Glutamatergic neuron (in vitro differentiated cells): ENCODE data around the gene ATP7B. TPM values are rescaled to one million over a fixed set of nuclear protein-coding genes. Genes with fewer than 3 reads are reported as not detected.

Experiments used
- DNase-seq: peaks from one replicate; pipeline ENCODE4 v3.0.0; 2022
- H3K27ac Mint-ChIP-seq: one replicate; pipeline ENCODE4 v1.8.0; 2020; ENCODE audit warnings: mild to moderate bottlenecking, mixed read lengths, inconsistent platforms; ENCODE audit not compliant: unreplicated experiment
- H3K27me3 Mint-ChIP-seq: one replicate; pipeline ENCODE4 v1.8.0; 2020; ENCODE audit warnings: mild to moderate bottlenecking, moderate library complexity, mixed read lengths, inconsistent platforms; ENCODE audit not compliant: unreplicated experiment
- H3K36me3 Mint-ChIP-seq: one replicate; pipeline ENCODE4 v1.8.0; 2020; ENCODE audit warnings: mild to moderate bottlenecking, mixed read lengths, inconsistent platforms; ENCODE audit not compliant: unreplicated experiment
- H3K4me1 Mint-ChIP-seq: one replicate; pipeline ENCODE4 v1.8.0; 2020; ENCODE audit warnings: mild to moderate bottlenecking, low read depth, mixed read lengths, inconsistent platforms; ENCODE audit not compliant: unreplicated experiment
- H3K4me3 Mint-ChIP-seq: one replicate; pipeline ENCODE4 v1.8.0; 2020; ENCODE audit warnings: mild to moderate bottlenecking, mixed read lengths, inconsistent platforms; ENCODE audit not compliant: unreplicated experiment
- H3K9me3 Mint-ChIP-seq: one replicate; pipeline ENCODE4 v1.8.0; 2020; ENCODE audit warnings: mild to moderate bottlenecking, moderate library complexity, mixed read lengths, inconsistent platforms; ENCODE audit not compliant: unreplicated experiment
- CTCF ChIP-seq: fragments of 200-600 bp; sonication (generic); IDR thresholded peaks from one replicate; pipeline ENCODE4 v1.5.0; 2021; ENCODE audit not compliant: partially characterized antibody, unreplicated experiment
- total RNA-seq: library from RNA; stranded (reverse); fragmentation: NEBNext Ultra II Directional; extraction: Animal tissue kit (Norgen Biotek cat#: 25700); gene quantifications from one replicate; pipeline ENCODE4 v1.2.1, GENCODE V29; 2021; ENCODE audit not compliant: unreplicated experiment

The ATP7B gene
- total RNA-seq, 1 donor from 2014 or later, result 17.4 TPM

- Mint-ChIP-seq H3K4me3 (no peak overlapping the region), H3K27me3 (no peaks in the 10 kb centered on the region), H3K36me3 (peaks cover 5% of the 10 kb centered on the region), H3K27ac (no peak overlapping the region), H3K4me1 (peaks cover 3% of the 10 kb centered on the region), H3K9me3 (no peaks in the 10 kb centered on the region)
- no peak for TF ChIP-seq CTCF
- no peak for DNase-seq
Observed at GRCh38 chr13:51970349-51970748, 40.9 kb downstream of the ATP7B start.

DNA sequence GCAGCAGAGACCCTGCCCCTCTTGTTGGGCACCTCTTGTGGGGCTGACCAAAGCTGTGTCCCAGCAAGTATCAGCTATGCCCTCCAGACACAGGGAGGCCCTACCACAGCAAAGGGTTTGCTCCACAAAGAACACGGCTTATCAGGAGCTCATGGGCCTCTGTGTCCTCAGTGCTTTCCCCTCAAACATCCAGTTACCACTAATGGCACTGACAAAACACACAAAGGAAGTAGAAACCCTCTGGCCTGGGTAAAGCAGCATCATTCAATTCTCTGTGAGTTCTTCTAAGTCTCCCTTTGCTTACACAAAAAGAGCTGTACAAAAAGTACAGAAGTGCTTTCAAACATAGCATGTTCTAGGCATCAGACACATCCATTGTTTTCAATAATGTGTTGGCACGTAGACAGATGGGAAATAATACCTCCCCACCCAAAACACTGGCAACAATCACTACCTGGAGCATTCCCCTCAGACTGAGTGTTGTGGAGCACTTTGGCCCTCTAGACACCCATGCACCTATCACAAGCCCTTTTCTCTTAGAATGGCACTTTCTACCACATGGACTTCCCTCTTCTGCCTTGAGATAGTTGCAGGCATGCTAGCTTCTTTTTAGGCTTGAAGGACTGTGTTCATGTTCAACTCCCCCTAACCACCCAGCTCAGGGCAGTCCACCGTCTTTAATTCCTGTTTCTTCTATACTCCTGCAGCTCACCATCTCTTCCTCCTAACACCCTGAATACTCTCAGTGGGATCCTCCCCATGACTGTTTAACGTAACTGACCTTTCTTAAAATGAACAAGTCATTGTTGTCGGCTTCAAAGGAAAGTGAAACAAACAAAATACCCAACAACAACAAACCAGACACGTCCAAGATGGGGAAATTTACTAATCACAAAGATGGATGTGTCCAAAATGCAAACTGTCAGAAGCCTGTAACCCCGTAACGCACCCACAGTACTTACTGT is 43.5 kb downstream of the ATP7B start:
- peaks cover 5% of the 10 kb centered on the region for H3K36me3 Mint-ChIP-seq
- no peak overlapping the region for H3K4me3 Mint-ChIP-seq
- TF ChIP-seq CTCF, result no peak
- no peak overlapping the region for H3K27ac Mint-ChIP-seq
- no peaks in the 10 kb centered on the region for H3K9me3 Mint-ChIP-seq
- H3K27me3 Mint-ChIP-seq, result no peaks in the 10 kb centered on the region
- peaks cover 4% of the 10 kb centered on the region for H3K4me1 Mint-ChIP-seq
- DNase-seq, result no peak

DNA sequence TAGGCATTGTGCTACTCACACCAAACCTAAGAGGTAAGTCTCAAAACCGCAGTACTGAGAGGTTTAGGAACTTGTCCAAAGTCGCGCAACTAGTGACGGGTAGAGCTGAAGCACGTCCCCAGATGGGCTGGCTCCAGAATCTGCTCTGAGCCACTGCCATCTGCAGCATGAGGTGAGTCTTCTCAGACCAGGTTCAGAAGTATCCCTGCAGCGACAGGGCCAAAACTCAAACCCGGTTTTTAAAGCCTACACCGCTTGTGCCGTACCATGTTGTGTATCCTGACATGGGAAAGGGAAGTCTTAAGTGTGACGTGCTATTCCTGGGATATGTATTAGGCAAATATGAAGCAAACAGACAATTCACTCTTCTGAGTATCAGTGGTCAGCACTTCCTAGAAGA is 45.1 kb downstream of the ATP7B start:
- no peaks in the 10 kb centered on the region for H3K36me3 Mint-ChIP-seq
- no peak overlapping the region for H3K27ac Mint-ChIP-seq
- H3K4me3 Mint-ChIP-seq, result no peak overlapping the region
- H3K9me3 Mint-ChIP-seq, result no peaks in the 10 kb centered on the region
- peaks cover 4% of the 10 kb centered on the region for H3K4me1 Mint-ChIP-seq
- no peak for TF ChIP-seq CTCF
- no peaks in the 10 kb centered on the region for H3K27me3 Mint-ChIP-seq
- DNase-seq, result no peak

DNA sequence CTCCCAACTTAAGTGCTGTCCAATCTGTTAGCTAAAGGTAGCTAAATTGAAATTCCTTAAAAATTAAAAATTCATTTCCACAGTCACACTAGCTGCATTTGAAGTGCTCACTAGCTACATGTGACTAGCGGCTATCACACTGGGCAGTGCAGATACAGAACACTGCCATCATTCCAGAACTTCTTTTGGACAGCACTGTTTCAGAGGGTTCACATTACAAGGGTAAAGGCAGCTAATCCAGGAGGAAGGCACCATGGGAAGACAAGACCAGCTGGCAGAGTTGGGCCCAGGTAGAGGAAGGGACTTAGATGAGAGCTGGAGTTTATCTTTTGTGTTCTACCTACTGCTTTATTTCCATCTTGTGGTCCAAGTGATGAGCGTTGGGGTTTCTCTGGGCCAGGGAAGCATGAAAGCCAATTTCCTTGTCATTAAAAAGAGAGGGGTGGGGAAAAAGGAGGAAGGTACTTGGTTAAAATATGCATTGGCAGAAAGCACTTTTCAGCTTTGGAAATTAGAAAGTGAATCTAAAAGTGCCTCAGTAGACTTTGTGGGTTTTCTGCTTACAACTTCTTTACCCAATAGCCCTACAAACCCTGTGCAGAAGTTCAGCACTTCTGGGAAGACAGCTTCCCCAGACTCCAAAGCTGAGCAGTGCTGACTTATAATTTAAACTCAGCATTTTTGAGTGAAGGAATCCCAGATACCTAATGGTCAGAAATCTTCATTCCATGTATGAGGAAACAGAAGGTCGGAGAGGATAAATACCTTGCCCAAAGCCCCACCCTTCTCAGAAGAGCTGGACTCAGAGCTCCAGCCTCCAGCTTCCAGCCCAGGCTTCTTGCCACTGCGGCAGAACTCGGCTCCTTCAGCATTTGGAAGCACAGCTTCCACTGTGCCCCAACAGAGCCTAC is 49.5 kb downstream of the ATP7B start:
- no peak for DNase-seq
- no peak for TF ChIP-seq CTCF
- Mint-ChIP-seq H3K4me1 (peaks cover 4% of the 10 kb centered on the region), H3K27me3 (no peaks in the 10 kb centered on the region), H3K27ac (no peak overlapping the region), H3K4me3 (no peak overlapping the region), H3K36me3 (no peaks in the 10 kb centered on the region), H3K9me3 (no peaks in the 10 kb centered on the region)

DNA sequence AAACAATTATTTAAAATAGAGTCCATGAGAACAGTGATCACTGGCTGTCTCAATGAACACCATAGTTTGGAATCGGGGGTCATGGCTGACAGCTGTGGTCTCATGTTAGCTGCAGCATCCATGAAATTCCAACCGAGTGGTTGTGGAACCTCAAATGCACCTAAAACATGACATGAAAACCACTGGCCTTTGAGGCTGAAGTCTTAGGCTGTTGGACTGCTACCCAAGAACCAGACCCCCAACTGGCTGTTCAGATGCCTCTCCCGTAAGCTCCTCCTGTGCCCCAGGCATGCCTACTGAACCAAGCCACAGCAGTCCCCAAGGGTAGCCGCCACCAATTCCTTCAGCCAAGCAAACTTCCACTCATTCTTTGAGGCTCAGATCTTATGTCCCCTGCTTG is 50.5 kb downstream of the ATP7B start:
- no peak overlapping the region for H3K27ac Mint-ChIP-seq
- H3K9me3 Mint-ChIP-seq, result no peaks in the 10 kb centered on the region
- TF ChIP-seq CTCF, result no peak
- peaks cover 4% of the 10 kb centered on the region for H3K4me1 Mint-ChIP-seq
- no peaks in the 10 kb centered on the region for H3K27me3 Mint-ChIP-seq
- no peaks in the 10 kb centered on the region for H3K36me3 Mint-ChIP-seq
- H3K4me3 Mint-ChIP-seq, result no peak overlapping the region
- no peak for DNase-seq
